ENCODE results near the gene RIN3. TPM values are rescaled to one million over a fixed set of nuclear protein-coding genes. Genes with fewer than 3 reads are reported as not detected.

RIN3 gene
- total RNA-seq, 6 experiments from 2014 or later = 10.7 to 20.4 (median 18.9) TPM

- ATAC-seq (peak in 3 of 4 donors; percentile 32 to 72 (median 50)), DNase-seq (no peak)
- H3K27ac ChIP-seq = peak overlapping the region in 1 of 3 donors; percentile 53
- intact Hi-C loops (cut with DNase I) = no loop called here
- H3K4me3 ChIP-seq = no peak overlapping the region
- no peaks in the 10 kb centered on the region for H3K36me3 ChIP-seq
- H3K27me3 ChIP-seq = no peaks in the 10 kb centered on the region
- H3K4me1 ChIP-seq = peaks cover 0 to 6% (median 2%) of the 10 kb centered on the region in 4 donors
- no peaks in the 10 kb centered on the region for H3K9me3 ChIP-seq
- TF ChIP-seq POLR2A (IDR thresholded peaks at IDR 0.05) = no peak
- TF ChIP-seq CTCF (IDR thresholded peaks at IDR 0.05) = no peak
Measured at GRCh38 chr14:92698393-92698792, 184.8 kb downstream of the RIN3 start.

- H3K4me3 ChIP-seq = no peak overlapping the region
- DNase-seq (peak in 1 of 3 donors; percentile 14), ATAC-seq (no peak)
- intact Hi-C loops (cut with DNase I) = no loop called here
- H3K4me1 ChIP-seq = peaks cover 0 to 5% (median 0%) of the 10 kb centered on the region in 4 donors
- H3K9me3 ChIP-seq = no peaks in the 10 kb centered on the region
- no peak overlapping the region for H3K27ac ChIP-seq
- H3K36me3 ChIP-seq = peaks cover 0 to 6% (median 2%) of the 10 kb centered on the region in 4 donors
- TF ChIP-seq CTCF (IDR thresholded peaks at IDR 0.05) (no peak), POLR2A (IDR thresholded peaks at IDR 0.05) (no peak)
- 91% methylated on average over 10 of the region's 10 CpGs for WGBS (ENCODE audit: insufficient coverage, low coverage, low lambda C conversion rate, missing lambda C conversion rate)
- no peaks in the 10 kb centered on the region for H3K27me3 ChIP-seq
Measured at GRCh38 chr14:92701826-92702225, 188.2 kb downstream of the RIN3 start.

GRCh38 chr14:92702441-92702918, 188.9 kb downstream of the RIN3 start:
- intact Hi-C loops (cut with DNase I) = no loop called here
- no peak overlapping the region for H3K4me3 ChIP-seq
- DNase-seq = peak; percentile 47 to 69 (median 63)
- 38% methylated on average over 4 of the region's 9 CpGs for WGBS (ENCODE audit: insufficient coverage, low coverage, low lambda C conversion rate, missing lambda C conversion rate)
- no peaks in the 10 kb centered on the region for H3K9me3 ChIP-seq
- H3K4me1 ChIP-seq = peaks cover 0 to 5% (median 0%) of the 10 kb centered on the region in 4 donors
- H3K27ac ChIP-seq = no peak overlapping the region
- ATAC-seq = peak; percentile 61 to 81 (median 62)
- peaks cover 0 to 6% (median 2%) of the 10 kb centered on the region in 4 donors for H3K36me3 ChIP-seq
- TF ChIP-seq POLR2A (IDR thresholded peaks at IDR 0.05) (no peak), CTCF (IDR thresholded peaks at IDR 0.05) (no peak)
- H3K27me3 ChIP-seq = no peaks in the 10 kb centered on the region

GRCh38 chr14:92703516-92703915, 189.9 kb downstream of the RIN3 start:
- TF ChIP-seq POLR2A (IDR thresholded peaks at IDR 0.05) (no peak), CTCF (IDR thresholded peaks at IDR 0.05) (no peak)
- H3K4me1 ChIP-seq = peaks cover 0 to 5% (median 0%) of the 10 kb centered on the region in 4 donors
- WGBS (ENCODE audit: insufficient coverage, low coverage, low lambda C conversion rate, missing lambda C conversion rate) = 86% methylated on average over 8 of the region's 10 CpGs
- ATAC-seq (no peak), DNase-seq (peak in 1 of 3 donors; percentile 20)
- no peaks in the 10 kb centered on the region for H3K27me3 ChIP-seq
- intact Hi-C loops (cut with DNase I) = no loop called here
- peaks cover 0 to 6% (median 2%) of the 10 kb centered on the region in 4 donors for H3K36me3 ChIP-seq
- no peaks in the 10 kb centered on the region for H3K9me3 ChIP-seq
- no peak overlapping the region for H3K27ac ChIP-seq
- no peak overlapping the region for H3K4me3 ChIP-seq
